ENCODE measurements around the gene ACR.

- TF ChIP-seq, protein P1, sequence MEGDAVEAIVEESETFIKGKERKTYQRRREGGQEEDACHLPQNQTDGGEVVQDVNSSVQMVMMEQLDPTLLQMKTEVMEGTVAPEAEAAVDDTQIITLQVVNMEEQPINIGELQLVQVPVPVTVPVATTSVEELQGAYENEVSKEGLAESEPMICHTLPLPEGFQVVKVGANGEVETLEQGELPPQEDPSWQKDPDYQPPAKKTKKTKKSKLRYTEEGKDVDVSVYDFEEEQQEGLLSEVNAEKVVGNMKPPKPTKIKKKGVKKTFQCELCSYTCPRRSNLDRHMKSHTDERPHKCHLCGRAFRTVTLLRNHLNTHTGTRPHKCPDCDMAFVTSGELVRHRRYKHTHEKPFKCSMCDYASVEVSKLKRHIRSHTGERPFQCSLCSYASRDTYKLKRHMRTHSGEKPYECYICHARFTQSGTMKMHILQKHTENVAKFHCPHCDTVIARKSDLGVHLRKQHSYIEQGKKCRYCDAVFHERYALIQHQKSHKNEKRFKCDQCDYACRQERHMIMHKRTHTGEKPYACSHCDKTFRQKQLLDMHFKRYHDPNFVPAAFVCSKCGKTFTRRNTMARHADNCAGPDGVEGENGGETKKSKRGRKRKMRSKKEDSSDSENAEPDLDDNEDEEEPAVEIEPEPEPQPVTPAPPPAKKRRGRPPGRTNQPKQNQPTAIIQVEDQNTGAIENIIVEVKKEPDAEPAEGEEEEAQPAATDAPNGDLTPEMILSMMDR (IDR thresholded peaks at IDR 0.05): no peak
- TF ChIP-seq POLR2A (IDR thresholded peaks at IDR 0.05): no peak
These were observed 25.0 kb upstream of the ACR start for GRCh38 chr22:50713008-50713385.

Measured in body of pancreas (tissue), 4 donors.